K562 (cell line): ENCODE measurements around the gene ENTREP3. TPM values are rescaled to one million over a fixed set of nuclear protein-coding genes. Genes with fewer than 3 reads are reported as not detected.

ENCODE experiments used
- ARNT ChIP-seq, 2 experiments: fragments of 450-650 bp; IDR thresholded peaks; 2 replicates each; pipeline ENCODE4 v1.6.1; 2016; ENCODE audit warnings: mild to moderate bottlenecking in 1 of 2
- ATF6 ChIP-seq: sonication (generic); formaldehyde crosslinking; IDR thresholded peaks from 2 replicates; pipeline ENCODE4 v1.4.0; 2020; ENCODE audit warnings: mild to moderate bottlenecking, missing genetic modification reagents
- BRCA1 ChIP-seq, 2 experiments: fragments of 450-650 bp in 1 of 2; sonication (generic) in 1 of 2; formaldehyde crosslinking in 1 of 2; IDR thresholded peaks; 2 replicates each; pipeline versions ENCODE4 v1.5.0 to v1.6.1; 2017 to 2020; ENCODE audit warnings: mild to moderate bottlenecking in 1 of 2, missing genetic modification reagents in 1 of 2
- CBFA2T2 ChIP-seq: fragments of 450-650 bp; conservative IDR thresholded peaks from 2 replicates; pipeline ENCODE4 v1.6.1; 2017; ENCODE audit warnings: mild to moderate bottlenecking
- E2F1 ChIP-seq: sonication (generic); formaldehyde crosslinking; IDR thresholded peaks from 2 replicates; pipeline ENCODE4 v1.8.1; 2023; ENCODE audit warnings: mild to moderate bottlenecking, missing genetic modification reagents, moderate library complexity
- GATAD2B ChIP-seq: fragments of 450-650 bp; IDR thresholded peaks from 2 replicates; pipeline ENCODE4 v1.6.1; 2017; ENCODE audit warnings: mild to moderate bottlenecking, borderline replicate concordance
- GTF2B ChIP-seq: IDR thresholded peaks from 2 replicates; pipeline ENCODE4 v1.6.1; 2011; ENCODE audit not compliant: insufficient read length; ENCODE audit errors: extremely low read depth
- MCM7 ChIP-seq, 2 experiments: fragments of 450-650 bp; IDR thresholded peaks; 2 replicates each; pipeline ENCODE4 v1.6.1; 2016 to 2018
- NFYB ChIP-seq: IDR thresholded peaks from 2 replicates; pipeline ENCODE4 v1.6.1; 2011; ENCODE audit warnings: mild to moderate bottlenecking, moderate library complexity; ENCODE audit not compliant: insufficient read length; ENCODE audit errors: extremely low read depth
- RBBP5 ChIP-seq: fragments of 200-600 bp; sonication (generic); IDR thresholded peaks from 2 replicates; pipeline ENCODE4 v1.6.1; 2012; ENCODE audit warnings: borderline replicate concordance, mild to moderate bottlenecking, low read length, control low read depth, inconsistent platforms; ENCODE audit not compliant: insufficient read depth, poor library complexity, severe bottlenecking
- RHOXF2B ChIP-seq: fragments of 250-450 bp; sonication (Bioruptor Pico); conservative IDR thresholded peaks from 2 replicates; pipeline ENCODE4 v1.5.1; 2021
- RNF2 ChIP-seq: sonication (generic); IDR thresholded peaks from 2 replicates; pipeline ENCODE4 v1.6.1; 2016
- SMARCE1 ChIP-seq: fragments of 450-650 bp; IDR thresholded peaks from 2 replicates; pipeline ENCODE4 v1.7.1; 2016; ENCODE audit warnings: mild to moderate bottlenecking
- TCFL5 ChIP-seq: fragments of 250-450 bp; sonication (Bioruptor Pico); conservative IDR thresholded peaks from 2 replicates; pipeline ENCODE4 v1.6.1; 2021; ENCODE audit warnings: mild to moderate bottlenecking, moderate library complexity, matching md5 sums
- THRA ChIP-seq: fragments of 450-650 bp; IDR thresholded peaks from 2 replicates; pipeline ENCODE4 v1.6.1; 2017; ENCODE audit warnings: mild to moderate bottlenecking, moderate library complexity
- ZBTB9 ChIP-seq: fragments of 450-650 bp; formaldehyde crosslinking; IDR thresholded peaks from 2 replicates; pipeline ENCODE4 v1.4.0; 2020; ENCODE audit warnings: mild to moderate bottlenecking, moderate library complexity
- ZNF124 ChIP-seq: sonication (generic); formaldehyde crosslinking; IDR thresholded peaks from 2 replicates; pipeline ENCODE4 v1.8.1; 2022; ENCODE audit warnings: missing genetic modification reagents
- ZNF175 ChIP-seq: fragments of 200-800 bp; sonication (Bioruptor generic); IDR thresholded peaks from 2 replicates; pipeline ENCODE4 v1.6.1; 2016; ENCODE audit warnings: low read depth, mild to moderate bottlenecking, missing genetic modification characterization, missing compliant biosample characterization
- ZNF239 ChIP-seq: fragments of 250-450 bp; sonication (Bioruptor Pico); IDR thresholded peaks from 2 replicates; pipeline ENCODE4 v1.4.0; 2020; ENCODE audit warnings: mild to moderate bottlenecking
- ZNF41 ChIP-seq: fragments of 250-450 bp; sonication (Bioruptor Pico); conservative IDR thresholded peaks from 2 replicates; pipeline ENCODE4 v1.4.0; 2020; ENCODE audit warnings: mild to moderate bottlenecking
- ZNF75A ChIP-seq: fragments of 450-650 bp; formaldehyde crosslinking; IDR thresholded peaks from 2 replicates; pipeline ENCODE4 v1.4.0; 2020; ENCODE audit warnings: mild to moderate bottlenecking
- ZNF778 ChIP-seq: fragments of 450-650 bp; formaldehyde crosslinking; IDR thresholded peaks from 2 replicates; pipeline ENCODE4 v1.4.0; 2020; ENCODE audit warnings: mild to moderate bottlenecking, moderate library complexity
- ZNF780A ChIP-seq: fragments of 250-450 bp; sonication (Bioruptor Pico); IDR thresholded peaks from 2 replicates; pipeline ENCODE4 v1.5.0; 2021; ENCODE audit warnings: mild to moderate bottlenecking
- polyA plus RNA-seq, 8 experiments: library from polyadenylated mRNA; depleted of rRNA in 4 of 8; stranded (reverse) in 5 of 8; unstranded in 3 of 8; fragments of >200 nt; fragmentation: Nextera tagmentation in 2 of 8; fragmentation: Illumina TruSeq in 1 of 8; extraction: Ambion mirVana in 2 of 8; extraction: Trizol in 1 of 8; gene quantifications; 2 replicates each; pipeline versions ENCODE4 v1.2.1 to v1.2.3, GENCODE V29; 2011 to 2014; ENCODE audit warnings: inconsistent platforms in 1 of 8, missing spikeins in 1 of 8
- total RNA-seq, 7 experiments: library from RNA; depleted of rRNA in 6 of 7; stranded (reverse); fragments of >200 nt in 6 of 7; fragmentation: Illumina TruSeq in 2 of 7; extraction: Trizol in 2 of 7; gene quantifications; 2 replicates each; pipeline versions ENCODE4 v1.2.1 to v1.2.3, GENCODE V29; 2011 to 2021; ENCODE audit warnings: low replicate concordance in 1 of 7

ENTREP3 gene
- total and polyA plus RNA-seq, 9 of the 15 experiments (the other 6 are each of a cell fraction or from before 2014, with no cell fraction given), result 1.9 to 41.8 (median 5.9) TPM

- TF ChIP-seq E2F1 (CRISPR knock-in tag) (no peak), MCM7 (IDR thresholded peaks at IDR 0.05) (no peak), SMARCE1 (no peak), GTF2B (no peak), THRA (no peak), RBBP5 (peak; percentile 74), GATAD2B (no peak), RNF2 (peak; percentile 60; the same call in 1 of the 2 replicates), RHOXF2B (CRISPR knock-in tag) (peak; percentile 94), ZNF239 (CRISPR knock-in tag) (no peak), ZNF124 (no peak), ATF6 (CRISPR knock-in tag) (no peak), ZNF780A (no peak), TCFL5 (CRISPR knock-in tag) (0 out of 2 replicates have a peak, but pooled peaks have one; percentile 32), NFYB (peak; percentile 38), CBFA2T2 (peak; percentile 86), ARNT (IDR thresholded peaks at IDR 0.05) (no peak), ZNF75A (CRISPR knock-in tag) (peak; percentile 65; the same call in 1 of the 2 replicates), BRCA1 (IDR thresholded peaks at IDR 0.05) (no peak), BRCA1 (CRISPR knock-in tag; IDR thresholded peaks at IDR 0.05) (no peak), ZNF41 (CRISPR knock-in tag) (peak; percentile 70), ZBTB9 (CRISPR knock-in tag) (peak; percentile 91), ZNF778 (CRISPR knock-in tag) (no peak), ZNF175 (CRISPR knock-in tag) (no peak)
Measured at GRCh38 chr1:155261852-155262673, 6.8 kb upstream of the ENTREP3 start, which contains the start of gene SCAMP3 (continued).
